Glutamatergic neuron (in vitro differentiated cells): ENCODE results near the gene NOP9. TPM values are rescaled to one million over a fixed set of nuclear protein-coding genes. Genes with fewer than 3 reads are reported as not detected.

ENCODE experiments used
- DNase-seq: peaks from one replicate; pipeline ENCODE4 v3.0.0; 2022
- H3K27ac Mint-ChIP-seq: one replicate; pipeline ENCODE4 v1.8.0; 2020; ENCODE audit warnings: mild to moderate bottlenecking, mixed read lengths, inconsistent platforms; ENCODE audit not compliant: unreplicated experiment
- H3K27me3 Mint-ChIP-seq: one replicate; pipeline ENCODE4 v1.8.0; 2020; ENCODE audit warnings: mild to moderate bottlenecking, moderate library complexity, mixed read lengths, inconsistent platforms; ENCODE audit not compliant: unreplicated experiment
- H3K36me3 Mint-ChIP-seq: one replicate; pipeline ENCODE4 v1.8.0; 2020; ENCODE audit warnings: mild to moderate bottlenecking, mixed read lengths, inconsistent platforms; ENCODE audit not compliant: unreplicated experiment
- H3K4me1 Mint-ChIP-seq: one replicate; pipeline ENCODE4 v1.8.0; 2020; ENCODE audit warnings: mild to moderate bottlenecking, low read depth, mixed read lengths, inconsistent platforms; ENCODE audit not compliant: unreplicated experiment
- H3K4me3 Mint-ChIP-seq: one replicate; pipeline ENCODE4 v1.8.0; 2020; ENCODE audit warnings: mild to moderate bottlenecking, mixed read lengths, inconsistent platforms; ENCODE audit not compliant: unreplicated experiment
- H3K9me3 Mint-ChIP-seq: one replicate; pipeline ENCODE4 v1.8.0; 2020; ENCODE audit warnings: mild to moderate bottlenecking, moderate library complexity, mixed read lengths, inconsistent platforms; ENCODE audit not compliant: unreplicated experiment
- total RNA-seq: library from RNA; stranded (reverse); fragmentation: NEBNext Ultra II Directional; extraction: Animal tissue kit (Norgen Biotek cat#: 25700); gene quantifications from one replicate; pipeline ENCODE4 v1.2.1, GENCODE V29; 2021; ENCODE audit not compliant: unreplicated experiment
- TF ChIP-seq, protein P1 (sequence below): fragments of 200-600 bp; sonication (generic); IDR thresholded peaks from one replicate; pipeline ENCODE4 v1.5.0; 2021; ENCODE audit not compliant: partially characterized antibody, unreplicated experiment

Gene NOP9
- total RNA-seq, 1 donor from 2014 or later, result 29.2 TPM

DNA sequence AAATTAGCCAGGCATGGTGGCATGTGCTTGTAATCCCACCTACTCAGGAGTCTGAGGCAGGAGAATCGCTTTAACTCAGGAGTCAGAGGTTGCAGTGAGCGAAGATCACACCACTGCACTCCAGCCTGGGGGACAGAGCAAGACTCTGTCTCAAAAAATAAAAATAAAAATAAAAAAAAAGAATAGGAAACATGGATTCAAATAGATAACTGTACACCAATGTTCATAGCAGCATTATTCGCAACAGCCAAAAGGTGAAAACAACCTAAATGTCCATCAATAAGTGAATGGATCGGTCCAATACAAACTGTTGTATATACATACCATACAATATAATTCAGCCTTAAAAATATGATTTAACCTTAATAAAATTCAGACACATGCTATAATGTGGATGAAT is 43.2 kb downstream of the NOP9 start:
- TF ChIP-seq, protein P1, sequence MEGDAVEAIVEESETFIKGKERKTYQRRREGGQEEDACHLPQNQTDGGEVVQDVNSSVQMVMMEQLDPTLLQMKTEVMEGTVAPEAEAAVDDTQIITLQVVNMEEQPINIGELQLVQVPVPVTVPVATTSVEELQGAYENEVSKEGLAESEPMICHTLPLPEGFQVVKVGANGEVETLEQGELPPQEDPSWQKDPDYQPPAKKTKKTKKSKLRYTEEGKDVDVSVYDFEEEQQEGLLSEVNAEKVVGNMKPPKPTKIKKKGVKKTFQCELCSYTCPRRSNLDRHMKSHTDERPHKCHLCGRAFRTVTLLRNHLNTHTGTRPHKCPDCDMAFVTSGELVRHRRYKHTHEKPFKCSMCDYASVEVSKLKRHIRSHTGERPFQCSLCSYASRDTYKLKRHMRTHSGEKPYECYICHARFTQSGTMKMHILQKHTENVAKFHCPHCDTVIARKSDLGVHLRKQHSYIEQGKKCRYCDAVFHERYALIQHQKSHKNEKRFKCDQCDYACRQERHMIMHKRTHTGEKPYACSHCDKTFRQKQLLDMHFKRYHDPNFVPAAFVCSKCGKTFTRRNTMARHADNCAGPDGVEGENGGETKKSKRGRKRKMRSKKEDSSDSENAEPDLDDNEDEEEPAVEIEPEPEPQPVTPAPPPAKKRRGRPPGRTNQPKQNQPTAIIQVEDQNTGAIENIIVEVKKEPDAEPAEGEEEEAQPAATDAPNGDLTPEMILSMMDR, result no peak
- no peaks in the 10 kb centered on the region for H3K36me3 Mint-ChIP-seq
- H3K27me3 Mint-ChIP-seq, result peaks cover 6% of the 10 kb centered on the region
- DNase-seq, result no peak
- H3K9me3 Mint-ChIP-seq, result no peaks in the 10 kb centered on the region
- no peak overlapping the region for H3K4me3 Mint-ChIP-seq
- H3K27ac Mint-ChIP-seq, result no peak overlapping the region
- no peaks in the 10 kb centered on the region for H3K4me1 Mint-ChIP-seq

DNA sequence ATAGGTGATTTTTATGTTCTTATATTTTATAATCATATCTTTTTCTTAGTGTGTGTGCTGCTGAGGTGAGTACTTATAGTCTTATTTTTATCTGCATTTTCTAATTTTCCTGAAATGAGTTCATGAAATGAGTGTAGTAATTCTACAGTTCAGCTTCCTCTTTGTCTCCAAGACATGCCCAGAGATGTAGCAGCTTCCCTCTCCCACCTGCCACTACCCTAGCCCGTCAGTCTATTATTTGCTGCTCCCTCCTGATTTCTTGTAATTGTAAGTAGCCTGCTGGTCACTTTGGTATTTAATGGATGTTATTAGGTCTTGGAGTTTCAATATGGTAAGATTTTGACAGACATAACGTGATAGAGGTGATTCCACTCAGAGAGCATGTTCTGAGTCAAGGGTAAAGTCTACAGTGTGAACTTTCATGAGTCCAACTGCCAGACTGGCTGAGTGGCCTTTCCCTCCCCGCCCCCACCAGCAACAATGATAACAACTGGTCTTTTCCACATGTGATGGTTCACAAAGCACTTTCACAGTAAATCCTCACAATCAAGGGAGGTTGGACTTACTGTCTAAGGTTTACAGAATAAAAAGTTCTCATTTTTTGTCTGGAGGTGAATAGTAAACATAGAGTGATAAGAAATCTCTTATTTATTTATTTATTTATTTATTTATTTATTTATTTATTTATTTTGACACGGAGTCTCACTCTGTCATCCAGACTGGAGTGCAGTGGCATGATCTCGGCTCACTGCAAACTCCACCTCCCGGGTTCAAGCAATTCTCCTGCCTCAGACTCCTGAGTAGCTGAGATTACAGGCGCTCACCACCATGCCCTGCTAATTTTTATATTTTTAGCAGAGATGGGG is 44.4 kb downstream of the NOP9 start:
- TF ChIP-seq, protein P1, result no peak
- no peak for DNase-seq
- peaks cover 3% of the 10 kb centered on the region for H3K27me3 Mint-ChIP-seq
- H3K4me3 Mint-ChIP-seq, result no peak overlapping the region
- H3K9me3 Mint-ChIP-seq, result no peaks in the 10 kb centered on the region
- H3K36me3 Mint-ChIP-seq, result no peaks in the 10 kb centered on the region
- H3K27ac Mint-ChIP-seq, result no peak overlapping the region
- no peaks in the 10 kb centered on the region for H3K4me1 Mint-ChIP-seq

GRCh38 chr14:24347134-24347533 is 47.5 kb downstream of the NOP9 start:
- Mint-ChIP-seq H3K4me1 (no peaks in the 10 kb centered on the region), H3K36me3 (no peaks in the 10 kb centered on the region), H3K27ac (no peak overlapping the region), H3K4me3 (no peak overlapping the region), H3K27me3 (peaks cover 3% of the 10 kb centered on the region), H3K9me3 (no peaks in the 10 kb centered on the region)
- no peak for DNase-seq
- TF ChIP-seq, protein P1, result no peak

GRCh38 chr14:24348186-24348585 is 48.5 kb downstream of the NOP9 start:
- Mint-ChIP-seq H3K4me3 (no peak overlapping the region), H3K27me3 (peaks cover 1% of the 10 kb centered on the region), H3K9me3 (no peaks in the 10 kb centered on the region), H3K4me1 (no peaks in the 10 kb centered on the region), H3K36me3 (no peaks in the 10 kb centered on the region), H3K27ac (no peak overlapping the region)
- no peak for DNase-seq
- TF ChIP-seq, protein P1, result no peak

GRCh38 chr14:24349742-24350141 is 50.1 kb downstream of the NOP9 start:
- no peak for DNase-seq
- Mint-ChIP-seq H3K36me3 (no peaks in the 10 kb centered on the region), H3K9me3 (no peaks in the 10 kb centered on the region), H3K4me1 (no peaks in the 10 kb centered on the region), H3K4me3 (no peak overlapping the region), H3K27me3 (peaks cover 3% of the 10 kb centered on the region), H3K27ac (no peak overlapping the region)
- TF ChIP-seq, protein P1, result no peak
